Measurements from ENCODE around the gene CCDC106.

The CCDC106 gene

GRCh38 chr19:55686311-55687050, 38.5 kb downstream of the CCDC106 start:
- no peak for DNase-seq

GRCh38 chr19:55687281-55688201, 39.5 kb downstream of the CCDC106 start:
- DNase-seq, result no peak

- no peak for DNase-seq
These were observed 40.6 kb downstream of the CCDC106 start for GRCh38 chr19:55688422-55689218.

GRCh38 chr19:55689411-55690108, 41.5 kb downstream of the CCDC106 start:
- no peak for DNase-seq

GRCh38 chr19:55690109-55690768, 42.2 kb downstream of the CCDC106 start:
- DNase-seq, result no peak

GRCh38 chr19:55690769-55691545, 42.9 kb downstream of the CCDC106 start:
- DNase-seq, result no peak

- no peak for DNase-seq
These were observed 43.8 kb downstream of the CCDC106 start for GRCh38 chr19:55691561-55692481.

- no peak for DNase-seq
These were observed 44.7 kb downstream of the CCDC106 start for GRCh38 chr19:55692681-55693081.

GRCh38 chr19:55693336-55693974, 45.4 kb downstream of the CCDC106 start:
- DNase-seq, result no peak

- DNase-seq, result no peak
These were observed 46.2 kb downstream of the CCDC106 start for GRCh38 chr19:55694241-55694655.

GRCh38 chr19:55694656-55695491, 46.9 kb downstream of the CCDC106 start:
- DNase-seq, result no peak

- DNase-seq, result no peak
These were observed 47.7 kb downstream of the CCDC106 start for GRCh38 chr19:55695511-55696290.

- DNase-seq, result no peak
These were observed 48.5 kb downstream of the CCDC106 start for GRCh38 chr19:55696301-55697068.

GRCh38 chr19:55697069-55697440, 49.0 kb downstream of the CCDC106 start:
- DNase-seq, result no peak

GRCh38 chr19:55697698-55698097, 49.7 kb downstream of the CCDC106 start:
- no peak for DNase-seq

GRCh38 chr19:55698256-55698655, 50.2 kb downstream of the CCDC106 start:
- DNase-seq, result no peak

- DNase-seq, result no peak
These were observed 51.2 kb downstream of the CCDC106 start for GRCh38 chr19:55699221-55699620.

Measured in NCI-H748 treated with DMSO at 0.1 percent for 48 hours (cell line).